ENCODE data around the gene FBXO27. TPM values are rescaled to one million over a fixed set of nuclear protein-coding genes. Genes with fewer than 3 reads are reported as not detected.

The FBXO27 gene
- total and polyA plus RNA-seq, 12 donors = 1.1 to 17.2 (median 2.8) TPM

GRCh38 chr19:39031368-39032062 lies 834 bp downstream of the FBXO27 start:
- intact Hi-C loops (cut with DNase I) = no loop called here
- H3K9me3 ChIP-seq (replicated peaks in 1 of 3) = no peaks in the 10 kb centered on the region

GRCh38 chr19:39030854-39031367 lies 1.4 kb downstream of the FBXO27 start:
- WGBS, 4 donors = 20 to 51% (median 23%) methylated on average over 5 to 11 of the region's 11 CpGs
- Histone ChIP-seq H3K27me3 (no peaks in the 10 kb centered on the region), H3K36me3 (replicated peaks in 1 of 2) (no peaks in the 10 kb centered on the region), H3K4me3 (peak overlapping the region in 2 of 4 donors; percentile 31 to 57), H3K27ac (no peak overlapping the region), H3K9me3 (replicated peaks in 1 of 3) (no peaks in the 10 kb centered on the region), H3K4me1 (replicated peaks in 1 of 2) (peaks cover 0 to 7% of the 10 kb centered on the region in 2 donors)
- TF ChIP-seq POLR2A (IDR thresholded peaks at IDR 0.05) (peak in 1 of 2 donors; percentile 26), CTCF (IDR thresholded peaks at IDR 0.05) (no peak)
- DNase-seq = peak in 1 of 7 donors; percentile 9
- intact Hi-C loops (cut with DNase I) = no loop called here

More at GRCh38 chr19:39031368-39032062, 834 bp downstream of the FBXO27 start:
- WGBS, 4 donors = 0 to 2% (median 1%) methylated on average over 9 to 49 of the region's 49 CpGs
- H3K36me3 ChIP-seq (replicated peaks in 1 of 2) = no peaks in the 10 kb centered on the region
- no peaks in the 10 kb centered on the region for H3K27me3 ChIP-seq
- H3K4me1 ChIP-seq (replicated peaks in 1 of 2) = peaks cover 0 to 7% of the 10 kb centered on the region in 2 donors
- H3K4me3 ChIP-seq = peak overlapping the region in 2 of 4 donors; percentile 31 to 57
- TF ChIP-seq POLR2A (IDR thresholded peaks at IDR 0.05) (no peak), CTCF (IDR thresholded peaks at IDR 0.05) (peak in 1 of 6 experiments; percentile 1)
- DNase-seq = peak; percentile 80 to 89 (median 84)
- peak overlapping the region in 1 of 5 donors; percentile 45 for H3K27ac ChIP-seq

- no peak for TF ChIP-seq POLR2A (IDR thresholded peaks at IDR 0.05)
- no peak for TF ChIP-seq CTCF (IDR thresholded peaks at IDR 0.05)
- no peaks in the 10 kb centered on the region for H3K36me3 ChIP-seq (replicated peaks in 1 of 2)
- H3K9me3 ChIP-seq (replicated peaks in 1 of 3) = no peaks in the 10 kb centered on the region
- no peaks in the 10 kb centered on the region for H3K27me3 ChIP-seq
- H3K27ac ChIP-seq = no peak overlapping the region
- 88 to 95% (median 92%) methylated on average over 13 to 14 of the region's 14 CpGs for WGBS, 4 donors
- intact Hi-C loops (cut with DNase I) = no loop called here
- H3K4me1 ChIP-seq (replicated peaks in 1 of 2) = no peaks in the 10 kb centered on the region
- no peak overlapping the region for H3K4me3 ChIP-seq
- DNase-seq = no peak
These were observed 7.3 kb downstream of the FBXO27 start for GRCh38 chr19:39024875-39025641.

- H3K27me3 ChIP-seq = no peaks in the 10 kb centered on the region
- no peaks in the 10 kb centered on the region for H3K9me3 ChIP-seq (replicated peaks in 1 of 3)
- TF ChIP-seq CTCF (IDR thresholded peaks at IDR 0.05) (no peak), POLR2A (IDR thresholded peaks at IDR 0.05) (no peak)
- no peaks in the 10 kb centered on the region for H3K36me3 ChIP-seq (replicated peaks in 1 of 2)
- H3K4me1 ChIP-seq (replicated peaks in 1 of 2) = no peaks in the 10 kb centered on the region
- no peak for DNase-seq
- WGBS, 4 donors = 82 to 91% (median 85%) methylated on average over 3 to 4 of the region's 4 CpGs
- no peak overlapping the region for H3K4me3 ChIP-seq
- intact Hi-C loops (cut with DNase I) = no loop called here
- H3K27ac ChIP-seq = no peak overlapping the region
These were observed 11.3 kb downstream of the FBXO27 start for GRCh38 chr19:39021063-39021462.

Data from adrenal gland (tissue), 12 donors.